Measurements from ENCODE around the gene EPN2.
"Not testable (repeated sequence)": the region's sequence is repeated elsewhere in the genome, so short reads cannot be mapped to it uniquely, and the experiment has no call there.

EPN2 gene

DNA sequence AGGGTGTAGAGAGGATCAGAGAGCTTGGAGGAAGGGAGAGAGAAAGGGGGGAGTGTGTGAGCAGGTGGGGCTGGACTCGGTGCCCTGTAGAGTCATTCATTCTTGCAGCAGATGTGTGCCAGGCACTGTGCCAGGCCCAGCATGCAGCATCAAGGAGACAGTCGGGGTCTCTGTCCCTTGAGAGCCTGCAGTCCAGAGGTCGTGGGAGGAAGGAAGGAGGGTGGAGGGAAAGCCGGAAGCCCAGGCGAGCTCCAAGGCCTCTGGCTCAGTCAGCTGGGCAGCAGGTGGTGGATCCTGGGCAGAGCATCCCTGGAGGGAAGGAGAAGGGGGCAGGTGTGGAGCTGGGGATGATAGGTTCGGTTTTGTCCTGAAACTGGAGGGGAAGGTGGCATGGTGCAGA, 27.5 kb downstream of the EPN2 start:
- DNase-seq (ENCODE audit: low read depth in 4 of 4, low spot score in 1 of 4) = no peak

DNA sequence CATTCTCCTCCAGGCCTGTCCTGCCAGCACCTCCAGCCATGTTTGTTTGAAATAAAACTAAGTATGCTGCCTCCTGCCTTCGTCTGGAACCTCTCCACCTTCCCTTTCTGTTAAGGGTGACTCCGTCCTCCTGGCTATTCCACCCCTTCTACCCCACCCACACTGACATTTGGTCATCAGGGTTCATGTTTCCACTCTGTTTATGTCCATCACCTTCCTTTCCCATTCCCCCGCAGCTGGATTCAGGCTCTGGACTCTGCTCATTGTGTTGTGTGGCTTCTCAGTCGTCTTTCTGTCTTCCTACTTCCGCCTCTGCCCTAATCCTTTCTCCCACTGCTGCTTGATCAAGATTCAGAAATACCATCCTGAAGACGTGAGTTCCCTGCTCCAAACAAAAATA, 28.6 kb downstream of the EPN2 start:
- no peak for DNase-seq (ENCODE audit: low read depth in 4 of 4, low spot score in 1 of 4)

DNA sequence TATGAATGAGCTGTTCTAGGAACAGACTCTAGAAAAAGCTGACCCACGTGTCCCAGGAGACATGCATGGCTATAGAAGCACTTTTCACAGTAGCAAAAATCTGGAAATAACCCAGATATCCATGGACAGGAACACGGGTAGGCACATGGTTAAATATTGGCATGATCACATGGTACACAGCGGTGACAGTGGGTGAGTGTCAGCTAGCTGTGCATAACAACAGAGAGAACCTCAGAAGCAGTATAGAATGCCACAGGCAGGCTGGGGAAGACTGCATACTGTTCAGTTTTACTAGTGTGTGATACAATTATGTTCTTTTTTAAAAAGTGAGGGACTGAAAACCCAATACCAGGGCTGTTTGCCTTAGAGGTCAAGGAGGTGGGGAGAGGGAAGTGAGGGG, 31.4 kb downstream of the EPN2 start:
- DNase-seq (ENCODE audit: low read depth in 4 of 4, low spot score in 1 of 4) = no peak

DNA sequence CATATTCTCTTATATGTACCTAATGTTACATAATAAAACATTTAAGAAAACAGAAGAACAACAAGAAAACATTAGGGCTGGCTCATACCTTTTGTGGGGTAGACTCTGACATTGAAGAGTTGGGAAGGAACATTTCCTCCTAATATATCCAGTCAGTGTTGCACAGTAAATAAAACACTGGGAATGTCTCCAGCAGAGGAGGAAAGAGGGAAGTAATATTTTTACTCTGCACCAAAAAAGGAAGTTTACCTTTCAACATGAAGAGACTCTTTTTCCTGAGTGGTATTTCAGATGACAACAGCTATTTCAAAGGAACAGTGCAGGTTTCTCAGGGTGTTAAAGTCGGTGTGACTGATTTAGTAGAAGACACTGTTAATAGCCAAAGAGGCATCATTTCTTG, 31.9 kb downstream of the EPN2 start:
- no peak for DNase-seq (ENCODE audit: low read depth in 4 of 4, low spot score in 1 of 4)

DNA sequence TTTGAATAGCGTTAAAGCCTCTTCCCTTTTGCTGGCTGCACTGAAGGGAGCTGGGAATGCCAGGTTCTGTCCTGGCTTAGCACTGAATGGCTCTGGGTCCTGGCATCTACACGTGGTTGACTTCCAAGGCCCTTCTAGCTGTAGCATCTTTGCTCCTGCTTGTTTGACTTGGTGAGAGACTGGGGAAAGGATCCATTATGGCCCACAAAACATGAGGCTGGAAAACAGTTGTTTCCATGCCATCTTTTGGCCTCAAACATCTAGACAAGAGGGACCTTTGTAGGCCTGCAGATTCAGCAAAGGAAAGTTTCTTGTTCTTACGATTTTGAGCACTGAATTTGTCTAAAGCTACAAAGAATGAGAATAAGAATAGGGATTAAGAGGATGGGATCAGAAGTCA, 32.5 kb downstream of the EPN2 start:
- DNase-seq (ENCODE audit: low read depth in 4 of 4, low spot score in 1 of 4) = no peak

DNA sequence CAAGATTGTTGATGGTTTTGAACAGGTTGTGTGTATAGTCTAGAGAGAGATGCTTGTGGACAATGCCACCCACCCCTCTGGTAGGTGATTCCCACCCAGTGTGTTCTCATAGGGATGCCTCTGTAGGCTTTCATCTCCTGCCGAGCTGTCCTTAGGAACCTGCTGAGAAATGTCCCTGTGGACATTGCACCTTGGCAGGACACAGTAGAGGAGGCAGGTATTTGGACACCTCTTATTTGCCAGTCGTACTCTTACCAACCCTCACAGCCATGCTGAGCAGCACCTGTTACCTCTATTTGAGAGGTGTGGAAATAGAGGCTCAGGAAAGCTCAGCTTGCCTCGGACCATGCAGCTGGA, 33.2 kb downstream of the EPN2 start:
- no peak for DNase-seq (ENCODE audit: low read depth in 4 of 4, low spot score in 1 of 4)

DNA sequence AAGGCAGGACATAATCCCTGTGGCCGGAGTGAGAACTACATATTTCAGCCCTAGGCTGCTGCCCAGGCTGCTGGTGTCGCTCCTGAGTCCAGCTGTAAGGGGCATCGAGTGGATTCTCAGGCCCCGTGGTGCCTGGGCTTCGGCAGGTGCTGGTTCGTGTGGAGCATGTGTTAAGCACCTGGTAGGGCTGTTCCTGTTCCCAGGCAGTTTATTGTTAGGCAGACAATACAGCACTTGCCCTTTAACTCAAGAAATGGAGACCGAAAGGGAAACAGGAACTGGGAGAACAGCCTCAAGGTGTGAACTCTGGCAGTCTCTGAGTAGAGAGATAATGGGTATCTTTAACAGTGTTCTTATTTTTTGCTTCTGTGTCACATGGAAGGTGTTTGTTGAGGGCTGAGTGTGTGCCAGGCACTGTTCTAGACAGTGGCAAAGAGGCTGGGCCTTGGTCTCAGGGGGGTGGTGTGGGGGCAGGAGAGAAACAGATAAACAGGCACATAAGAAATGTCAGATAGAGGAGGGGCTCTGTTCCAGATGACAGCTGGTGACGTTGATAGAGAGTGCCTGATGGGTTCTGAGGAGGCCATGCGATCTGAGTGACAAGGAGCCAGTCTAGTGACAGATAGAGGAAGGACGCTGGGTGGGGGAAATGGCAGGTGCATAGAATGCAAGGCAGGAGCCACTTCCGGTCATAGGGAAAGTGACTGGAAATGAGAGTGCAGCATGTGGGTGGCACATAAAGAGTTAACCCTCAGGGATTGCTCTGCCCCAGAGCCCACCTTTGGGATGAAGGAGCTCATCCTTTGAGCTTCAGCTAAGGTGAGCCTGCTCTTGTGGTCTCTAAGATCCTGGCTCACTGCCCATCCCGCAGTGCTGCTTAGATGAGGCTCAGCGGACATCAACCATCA, 33.8 kb downstream of the EPN2 start:
- DNase-seq (ENCODE audit: low read depth in 4 of 4, low spot score in 1 of 4) = no peak

DNA sequence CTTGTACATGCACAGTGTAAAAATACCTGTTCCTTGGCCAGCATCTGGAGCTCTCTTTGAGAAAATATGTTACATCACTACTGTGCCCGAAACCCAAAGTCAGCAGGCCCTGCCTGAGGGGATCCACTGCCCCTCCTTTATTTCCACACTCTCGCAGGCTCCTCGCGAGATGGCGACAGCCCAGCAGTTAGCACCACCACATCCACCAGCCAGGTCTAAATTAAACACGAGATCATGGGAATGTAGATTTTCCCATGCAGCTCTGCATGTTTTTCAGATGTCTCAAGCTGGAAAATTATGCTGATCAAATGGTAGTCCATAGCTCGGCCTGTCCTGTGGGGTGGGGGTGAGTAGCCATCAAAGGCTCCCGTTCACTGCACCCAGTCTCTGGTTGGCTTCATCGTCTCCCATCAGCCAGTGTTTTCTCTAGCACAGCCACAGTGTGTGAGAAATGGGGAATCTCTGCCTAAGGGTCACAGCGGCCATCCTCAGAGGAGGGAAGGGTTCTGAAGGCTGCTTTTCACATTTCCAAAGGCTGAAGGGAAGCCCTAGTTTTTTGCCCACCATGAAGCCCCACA, 34.7 kb downstream of the EPN2 start:
- DNase-seq (ENCODE audit: low read depth in 4 of 4, low spot score in 1 of 4) = no peak

DNA sequence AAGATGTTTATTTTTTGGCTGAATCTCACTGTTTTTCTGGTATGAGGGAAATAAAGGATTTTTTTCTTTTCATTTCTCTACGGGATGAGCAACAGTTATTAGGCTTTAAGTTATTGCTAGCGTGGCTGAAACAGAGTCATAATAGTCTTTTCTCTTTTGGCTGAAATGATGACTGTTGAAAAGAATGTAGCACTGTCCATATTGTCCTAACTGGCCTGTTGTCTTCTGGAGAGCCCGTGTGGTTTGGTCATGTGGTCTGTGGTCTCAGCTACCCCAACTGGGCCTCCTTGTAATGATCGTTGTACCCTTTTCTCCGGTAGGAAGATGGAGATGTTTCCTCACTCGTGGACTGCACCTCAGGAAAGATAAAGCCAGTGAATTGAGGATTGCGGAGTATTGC, 36.6 kb downstream of the EPN2 start:
- DNase-seq (ENCODE audit: low read depth in 4 of 4, low spot score in 1 of 4) = no peak

DNA sequence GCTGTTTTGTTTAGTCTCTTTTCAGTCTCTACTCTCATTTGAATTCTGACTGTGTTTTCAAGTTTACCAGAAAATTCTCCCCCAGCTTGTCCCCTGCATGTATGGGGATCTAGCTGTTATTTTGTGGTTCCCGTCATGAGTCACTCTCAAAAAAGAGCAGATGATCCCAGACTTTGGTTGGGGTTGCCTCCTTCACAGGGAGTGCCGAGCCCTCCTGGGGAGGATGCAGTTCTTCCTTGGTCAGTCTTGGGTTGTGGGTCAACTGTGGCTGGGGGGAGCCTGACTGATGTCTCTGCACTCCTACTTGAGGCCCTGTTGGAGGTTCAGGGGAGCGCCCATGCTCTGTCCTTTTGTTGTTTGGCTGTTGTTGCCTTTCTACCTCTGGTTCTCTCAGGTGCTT, 37.7 kb downstream of the EPN2 start:
- DNase-seq (ENCODE audit: low read depth in 4 of 4, low spot score in 1 of 4) = no peak

DNA sequence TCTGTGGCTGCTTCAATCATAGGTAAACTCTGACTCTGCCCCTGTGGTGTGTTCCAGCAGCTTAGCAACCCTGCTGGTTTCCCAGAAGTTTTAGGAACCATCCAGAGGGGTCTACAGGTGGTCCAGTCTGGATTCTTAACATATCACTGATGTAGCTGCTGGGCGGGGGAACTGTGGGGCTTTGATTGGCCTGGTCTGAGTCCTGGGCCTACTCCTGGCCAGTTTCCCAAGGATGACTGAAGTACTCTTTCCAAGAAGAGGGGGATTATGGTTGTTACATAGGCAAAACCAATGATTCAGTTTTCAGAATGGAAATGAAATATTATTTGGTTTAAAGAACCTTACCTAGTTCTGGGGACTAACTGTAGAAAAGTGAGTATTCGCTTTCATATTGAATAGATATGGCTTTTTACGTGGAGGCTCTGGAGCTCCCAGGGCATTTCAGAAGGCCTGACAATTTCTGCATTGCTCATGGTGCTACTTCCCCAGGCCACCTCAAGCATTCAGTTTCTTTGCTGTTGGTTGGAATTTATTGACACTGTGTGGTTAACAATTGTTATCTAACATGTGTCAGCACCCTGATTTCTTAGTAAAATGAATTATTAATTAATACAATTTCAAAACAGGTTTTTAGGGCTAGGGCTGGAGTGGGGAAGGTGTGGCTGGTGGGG, 38.4 kb downstream of the EPN2 start:
- DNase-seq (ENCODE audit: low read depth in 4 of 4, low spot score in 1 of 4) = no peak

DNA sequence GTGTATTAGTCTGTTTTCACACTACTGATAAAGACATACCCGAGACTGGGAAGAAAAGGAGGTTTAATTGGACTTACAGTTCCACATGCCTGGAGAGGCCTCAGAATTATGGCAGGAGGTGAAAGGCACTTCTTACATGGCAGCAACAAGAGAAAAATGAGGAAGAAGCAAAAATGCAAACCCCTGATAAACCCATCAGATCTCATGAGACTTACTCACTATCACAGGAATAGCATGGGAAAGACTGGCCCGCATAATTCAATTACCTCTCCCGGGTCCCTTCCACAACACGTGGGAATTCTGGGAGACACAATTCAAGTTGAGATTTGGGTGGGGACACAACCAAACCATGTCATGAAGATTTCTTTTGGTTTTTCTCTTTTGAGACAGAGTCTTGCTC, 41.1 kb downstream of the EPN2 start:
- DNase-seq (ENCODE audit: low read depth in 4 of 4, low spot score in 1 of 4) = not testable (repeated sequence)

DNA sequence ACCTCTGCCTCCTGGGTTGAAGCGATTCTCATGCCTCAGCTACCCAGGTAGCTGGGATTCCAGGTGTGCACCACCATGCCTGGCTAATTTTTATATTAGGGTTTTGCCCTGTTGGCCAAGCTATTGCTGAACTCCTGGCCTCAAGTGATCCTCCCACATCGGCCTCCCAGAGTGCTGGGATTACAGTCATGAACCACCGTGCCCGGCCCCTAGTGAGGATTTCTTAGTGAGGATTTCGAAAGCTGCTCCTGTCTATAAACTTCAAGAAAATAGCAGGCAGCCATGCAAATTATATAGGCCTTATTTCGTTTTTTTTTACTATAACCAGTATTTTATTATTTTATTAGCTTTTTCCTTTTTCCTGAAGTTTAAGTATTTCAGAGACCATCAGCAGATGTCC, 41.6 kb downstream of the EPN2 start:
- no peak for DNase-seq (ENCODE audit: low read depth in 4 of 4, low spot score in 1 of 4)

DNA sequence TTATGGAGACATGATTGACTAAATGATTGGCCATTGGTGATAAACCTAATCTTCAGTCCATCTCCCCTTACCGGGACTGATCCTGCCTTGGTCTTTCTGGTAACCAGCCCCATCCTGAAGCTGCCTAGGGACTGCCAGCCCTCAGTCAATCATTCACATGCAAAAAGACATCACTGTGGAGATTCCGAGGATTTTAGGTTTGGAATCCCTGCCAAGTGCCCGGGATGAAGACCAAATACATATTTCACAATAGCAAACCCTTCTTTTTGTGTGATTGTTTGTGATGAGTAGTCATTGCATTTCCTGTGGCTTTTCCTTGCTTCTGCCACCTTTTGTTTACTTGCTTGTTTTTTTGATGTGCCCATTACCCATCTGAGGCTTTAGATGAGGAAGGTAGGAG, 44.0 kb downstream of the EPN2 start:
- DNase-seq (ENCODE audit: low read depth in 4 of 4, low spot score in 1 of 4) = no peak

DNA sequence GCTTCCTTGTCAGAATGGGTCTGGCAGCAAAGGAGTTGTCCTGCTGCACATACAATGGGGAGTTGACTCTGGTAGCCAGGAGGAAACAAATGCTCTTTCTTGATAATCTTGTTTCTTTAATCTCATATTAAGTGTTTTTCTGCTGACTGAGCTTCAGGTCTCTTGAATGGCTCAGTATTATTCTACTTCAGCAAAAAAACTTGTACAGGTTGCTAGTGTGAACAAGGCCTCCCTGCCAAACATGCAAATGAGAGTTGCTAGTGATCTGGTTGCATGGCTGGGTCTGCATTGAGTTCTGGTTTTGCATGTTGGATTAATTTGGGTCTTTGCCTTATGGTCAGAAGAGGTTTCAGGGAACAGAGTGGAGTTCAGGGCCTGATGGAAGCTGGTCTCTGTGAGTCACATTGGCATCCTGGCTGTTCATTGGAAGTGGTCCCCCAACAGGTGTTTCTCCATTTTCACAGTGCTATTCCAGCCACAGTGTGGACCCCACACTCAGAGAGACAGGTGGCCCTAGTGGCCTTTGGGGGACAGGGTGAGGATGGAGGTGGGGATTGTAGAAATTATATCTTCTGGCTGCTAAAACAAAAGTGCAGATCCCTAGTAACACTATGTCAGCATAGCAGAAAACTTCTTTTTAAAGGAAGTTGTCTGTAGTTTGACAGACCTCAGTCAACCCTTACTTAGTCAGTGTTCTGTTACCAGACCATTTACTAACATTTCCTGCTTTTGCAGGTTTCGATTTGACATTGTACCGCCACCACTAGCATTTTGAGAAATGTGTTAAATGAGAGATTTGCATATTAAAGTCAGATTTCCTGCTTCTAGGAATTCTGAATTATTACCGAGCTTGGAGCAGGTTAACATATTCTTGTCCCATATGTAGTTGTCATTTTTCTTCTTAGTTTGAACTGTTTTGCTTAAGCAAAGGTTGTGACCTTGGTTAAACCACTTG, 47.1 kb downstream of the EPN2 start:
- DNase-seq (ENCODE audit: low read depth in 4 of 4, low spot score in 1 of 4) = no peak

DNA sequence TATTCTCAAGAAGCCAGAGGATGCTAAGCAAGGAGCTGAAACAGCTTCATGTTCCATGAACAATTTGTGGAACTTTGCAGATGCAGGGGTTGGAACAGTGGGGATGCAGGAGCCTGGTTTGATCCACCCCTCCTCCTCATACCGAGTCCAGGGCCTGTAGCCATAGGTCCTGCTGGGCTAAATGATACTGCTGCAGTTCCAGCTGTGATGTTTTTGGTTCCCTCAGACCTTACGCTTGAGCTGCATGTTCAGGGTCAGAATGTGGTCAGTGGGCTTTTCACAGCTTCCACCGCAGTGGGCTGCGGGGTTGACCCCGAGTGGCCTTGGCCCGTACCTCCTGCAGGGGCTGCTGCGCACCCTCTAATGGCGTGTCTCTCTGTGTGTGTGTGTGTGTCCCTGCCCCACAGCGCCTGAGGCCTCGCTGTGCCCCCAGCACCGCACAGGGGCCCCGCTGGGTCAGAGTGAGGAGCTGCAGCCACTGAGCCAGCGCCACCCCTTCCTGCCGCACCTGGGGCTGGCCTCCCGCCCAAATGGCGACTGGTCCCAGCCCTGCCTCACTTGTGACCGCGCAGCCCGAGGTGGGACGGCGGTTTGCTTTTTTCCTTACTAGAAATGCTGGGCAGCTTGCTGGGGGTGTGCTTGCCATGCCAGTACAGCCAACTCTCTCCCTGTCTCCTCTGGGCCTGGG, 48.2 kb downstream of the EPN2 start:
- DNase-seq (ENCODE audit: low read depth in 4 of 4, low spot score in 1 of 4) = no peak

DNA sequence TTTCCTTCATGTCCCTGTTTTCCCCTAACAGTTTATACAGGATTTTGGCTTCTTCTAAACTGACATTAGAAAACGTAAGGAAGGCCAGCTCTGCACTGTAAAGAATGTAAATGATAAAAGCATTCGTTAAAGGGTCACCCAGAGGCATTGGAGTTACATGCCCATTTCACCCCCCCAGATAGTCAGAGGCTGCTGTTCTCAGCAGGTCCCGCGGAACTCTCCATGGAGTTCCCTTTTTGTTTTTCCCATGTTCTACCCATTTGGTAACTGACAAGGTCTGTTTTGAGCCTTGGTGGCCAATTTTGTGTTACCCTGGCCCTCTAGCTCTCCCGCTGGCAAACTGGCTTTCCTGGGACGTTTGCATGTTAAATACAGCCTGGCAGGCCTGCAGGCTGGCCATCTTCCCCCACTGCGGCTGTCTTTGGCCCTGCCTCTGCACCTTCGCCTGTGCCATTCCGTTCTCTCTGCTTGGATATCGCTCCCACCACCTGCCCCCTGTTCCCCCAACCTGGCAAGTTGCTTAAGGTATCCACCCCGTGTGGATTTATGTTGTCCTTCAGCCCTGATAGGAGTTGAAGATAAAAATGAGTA, 49.7 kb downstream of the EPN2 start:
- DNase-seq (ENCODE audit: low read depth in 4 of 4, low spot score in 1 of 4) = no peak

DNA sequence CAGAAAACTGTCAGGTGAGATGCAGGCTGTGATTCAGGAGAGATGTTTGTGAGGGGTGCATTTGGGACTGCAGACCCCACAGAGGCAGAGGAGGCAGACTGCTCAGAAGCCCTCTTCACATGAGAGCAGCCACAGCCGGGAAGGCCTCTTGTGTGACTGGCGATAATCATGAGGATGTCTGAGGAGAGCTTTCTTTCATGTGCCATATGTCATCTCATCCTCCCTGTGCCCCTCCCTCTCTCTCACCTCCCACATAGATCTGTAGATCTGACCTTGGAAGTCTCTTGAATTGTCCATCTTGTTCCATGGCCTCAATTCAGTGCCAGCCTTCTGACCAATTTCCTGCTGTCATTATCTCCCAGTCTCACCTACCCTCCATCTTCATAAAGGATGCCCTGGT, 50.5 kb downstream of the EPN2 start:
- no peak for DNase-seq (ENCODE audit: low read depth in 4 of 4, low spot score in 1 of 4)

DNA sequence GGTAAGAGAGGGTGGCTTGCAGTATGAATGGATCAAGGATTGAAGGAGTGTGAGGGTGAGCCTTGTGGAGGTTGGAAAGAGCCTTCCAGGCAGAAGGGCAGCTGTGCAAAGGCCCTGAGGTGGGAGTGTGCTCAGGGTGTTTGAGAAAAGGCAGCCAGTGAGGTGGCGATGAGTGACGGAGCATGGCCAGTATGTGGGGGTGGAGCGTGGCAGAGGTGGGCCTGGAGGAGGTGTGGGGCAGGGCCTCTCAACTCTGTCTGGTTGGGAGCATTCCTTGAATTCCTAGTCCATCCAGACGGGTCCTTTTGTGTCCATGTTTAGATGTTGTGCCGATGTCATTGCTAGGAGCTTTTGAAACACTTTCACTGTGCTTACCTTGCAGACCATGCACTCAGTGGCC, 51.3 kb downstream of the EPN2 start:
- DNase-seq (ENCODE audit: low read depth in 4 of 4, low spot score in 1 of 4) = no peak

DNA sequence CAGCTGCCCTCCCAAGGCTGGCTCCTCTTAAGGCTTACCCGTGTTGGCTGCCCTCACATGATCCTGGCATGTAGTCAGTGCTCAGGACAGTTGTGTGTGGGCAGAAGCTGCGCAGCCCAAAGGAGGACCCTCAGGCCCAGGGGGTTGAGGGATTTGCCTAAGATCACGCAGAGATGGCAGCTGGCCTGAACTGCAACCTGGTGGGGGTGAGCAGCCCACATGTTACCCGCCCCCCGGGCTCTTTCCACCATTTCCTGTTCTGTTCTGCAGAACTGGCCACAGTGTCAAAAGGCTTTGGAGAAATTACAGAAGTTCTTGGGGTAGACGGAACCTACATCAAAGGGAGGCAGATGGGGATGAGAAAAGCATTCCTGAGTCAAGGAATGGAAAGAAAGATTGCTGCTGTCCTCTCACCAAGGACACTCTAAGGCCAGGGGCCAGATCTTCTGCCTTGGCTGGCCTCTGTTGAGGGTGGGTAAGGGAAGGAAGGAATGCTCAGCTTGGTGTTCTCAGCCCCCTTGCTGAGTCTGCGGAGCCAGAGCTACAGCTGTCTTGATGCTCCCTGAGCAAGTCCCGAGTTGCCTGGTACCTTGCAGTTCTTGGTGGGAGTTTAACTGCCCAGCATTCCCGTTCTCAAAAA, 53.0 kb downstream of the EPN2 start:
- no peak for DNase-seq (ENCODE audit: low read depth in 4 of 4, low spot score in 1 of 4)
